ENCODE results near the gene TRAIP. TPM values are rescaled to one million over a fixed set of nuclear protein-coding genes. Genes with fewer than 3 reads are reported as not detected.

TRAIP gene
- polyA plus RNA-seq, 2 of the 4 experiments (the other 2 are of a cell fraction): 10.2 to 10.7 TPM

GRCh38 chr3:49806850-49807249 lies 49.5 kb downstream of the TRAIP start:
- TF ChIP-seq TP53 (CRISPR knock-in tag; IDR thresholded peaks at IDR 0.05): no peak
- no peak for TF ChIP-seq HOXB13 (CRISPR knock-in tag; IDR thresholded peaks at IDR 0.05; ENCODE audit: low read depth)
- no peak for TF ChIP-seq MAZ (IDR thresholded peaks at IDR 0.05; ENCODE audit: borderline replicate concordance, low read depth, low read length)
- TF ChIP-seq ESRRA (IDR thresholded peaks at IDR 0.05; ENCODE audit: borderline replicate concordance, low read length): no peak
- no peak for TF ChIP-seq RARB (CRISPR knock-in tag; IDR thresholded peaks at IDR 0.05)
- no peak for TF ChIP-seq ATOH8 (CRISPR knock-in tag; IDR thresholded peaks at IDR 0.05; ENCODE audit: low read depth)
- no peak for TF ChIP-seq HEYL (CRISPR knock-in tag; IDR thresholded peaks at IDR 0.05)
- H3K27ac ChIP-seq: no peak overlapping the region
- POLR2A ChIA-PET: no interaction called here
- H3K4me2 ChIP-seq: no peak overlapping the region
- ATAC-seq (no peak), FAIRE-seq (no peak), DNase-seq (ENCODE audit: low read depth in 1 of 2, low spot score in 1 of 2) (no peak)
- WGBS (ENCODE audit: missing lambda C conversion rate): 70% methylated on average over 2 of the region's 2 CpGs
- CTCF ChIA-PET: interaction anchor here (1.0 to 8.6 kb wide), 3 partner anchors 23 to 39 kb away, joined by 3 to 119 read pairs (median 4); no protein-coding TSS in a partner anchor
- H3K4me3 ChIP-seq: no peak overlapping the region
- H3K4me1 ChIP-seq: no peaks in the 10 kb centered on the region
- no peaks in the 10 kb centered on the region for H3K9me3 ChIP-seq

GRCh38 chr3:49805897-49806701 lies 50.3 kb downstream of the TRAIP start:
- no peak overlapping the region for H3K4me2 ChIP-seq
- no peak overlapping the region for H3K4me3 ChIP-seq
- H3K4me1 ChIP-seq: no peaks in the 10 kb centered on the region
- DNase-seq (ENCODE audit: low read depth in 1 of 2, low spot score in 1 of 2) (no peak), ATAC-seq (no peak), FAIRE-seq (no peak)
- CTCF ChIA-PET: interaction anchor here (0.6 to 8.6 kb wide), 7 partner anchors 12 to 103 kb away, joined by 3 to 119 read pairs (median 4); no protein-coding TSS in a partner anchor
- POLR2A ChIA-PET: no interaction called here
- no peak overlapping the region for H3K27ac ChIP-seq
- 76% methylated on average over 3 of the region's 11 CpGs for WGBS (ENCODE audit: missing lambda C conversion rate)
- TF ChIP-seq REST (IDR thresholded peaks at IDR 0.05) (no peak), RNF2 (IDR thresholded peaks at IDR 0.05; ENCODE audit: borderline replicate concordance, low read depth) (no peak), SMC3 (IDR thresholded peaks at IDR 0.05) (no peak)
- H3K9me3 ChIP-seq: no peaks in the 10 kb centered on the region

- POLR2A ChIA-PET: no interaction called here
- Histone ChIP-seq H3K27ac (no peak overlapping the region), H3K4me1 (no peaks in the 10 kb centered on the region), H3K4me2 (no peak overlapping the region), H3K9me3 (no peaks in the 10 kb centered on the region), H3K4me3 (no peak overlapping the region)
- ATAC-seq: no peak
- TF ChIP-seq ZSCAN20 (CRISPR knock-in tag; IDR thresholded peaks at IDR 0.05): no peak
- no peak for TF ChIP-seq POLR2AphosphoS2 (conservative IDR thresholded peaks at IDR 0.05; ENCODE audit: low read length)
- no peak for TF ChIP-seq FOSL2 (IDR thresholded peaks at IDR 0.05)
- no peak for TF ChIP-seq FOSL2 (CRISPR knock-in tag; IDR thresholded peaks at IDR 0.05)
- no peak for TF ChIP-seq TFCP2L1 (CRISPR knock-in tag; IDR thresholded peaks at IDR 0.05)
- no peak for TF ChIP-seq PBX3 (IDR thresholded peaks at IDR 0.05)
- TF ChIP-seq HEYL (CRISPR knock-in tag; IDR thresholded peaks at IDR 0.05): no peak
- no peak for TF ChIP-seq BHLHE40 (IDR thresholded peaks at IDR 0.05; ENCODE audit: low read depth, low read length)
- no peak for TF ChIP-seq HDAC2 (IDR thresholded peaks at IDR 0.05)
- no peak for TF ChIP-seq HMGXB4 (CRISPR knock-in tag; IDR thresholded peaks at IDR 0.05; ENCODE audit: borderline replicate concordance)
- no peak for TF ChIP-seq NFE2L2 (conservative IDR thresholded peaks at IDR 0.05; ENCODE audit: low read length)
- DNase-seq (ENCODE audit: low read depth in 1 of 2, low spot score in 1 of 2): no peak
- CTCF ChIA-PET: interaction anchor here (1.1 to 8.6 kb wide), 4 partner anchors 12 to 102 kb away, joined by 3 to 119 read pairs (median 6); no protein-coding TSS in a partner anchor
- WGBS (ENCODE audit: missing lambda C conversion rate): 87% methylated on average over 3 of the region's 3 CpGs
- no peak for FAIRE-seq
Observed at GRCh38 chr3:49805367-49805782, 51.0 kb downstream of the TRAIP start.
